ENCODE results near the gene HSPB7.
"Not testable (repeated sequence)": the region's sequence is repeated elsewhere in the genome, so short reads cannot be mapped to it uniquely, and the experiment has no call there.

The HSPB7 gene

GRCh38 chr1:16017461-16018303 lies at the start of gene HSPB7:
TSS of gene HSPB7 (minus strand) at chr1:16018043. CDS start at chr1:16017963, 80 bp downstream.
- in situ Hi-C loops (cut with HindIII; ENCODE audit: low pct_ligation_motif_present, low pct_unique_long_range_greater_than_20kb, low sequenced_read_pairs) = no loop called here
- DNase-seq = no peak

DNA sequence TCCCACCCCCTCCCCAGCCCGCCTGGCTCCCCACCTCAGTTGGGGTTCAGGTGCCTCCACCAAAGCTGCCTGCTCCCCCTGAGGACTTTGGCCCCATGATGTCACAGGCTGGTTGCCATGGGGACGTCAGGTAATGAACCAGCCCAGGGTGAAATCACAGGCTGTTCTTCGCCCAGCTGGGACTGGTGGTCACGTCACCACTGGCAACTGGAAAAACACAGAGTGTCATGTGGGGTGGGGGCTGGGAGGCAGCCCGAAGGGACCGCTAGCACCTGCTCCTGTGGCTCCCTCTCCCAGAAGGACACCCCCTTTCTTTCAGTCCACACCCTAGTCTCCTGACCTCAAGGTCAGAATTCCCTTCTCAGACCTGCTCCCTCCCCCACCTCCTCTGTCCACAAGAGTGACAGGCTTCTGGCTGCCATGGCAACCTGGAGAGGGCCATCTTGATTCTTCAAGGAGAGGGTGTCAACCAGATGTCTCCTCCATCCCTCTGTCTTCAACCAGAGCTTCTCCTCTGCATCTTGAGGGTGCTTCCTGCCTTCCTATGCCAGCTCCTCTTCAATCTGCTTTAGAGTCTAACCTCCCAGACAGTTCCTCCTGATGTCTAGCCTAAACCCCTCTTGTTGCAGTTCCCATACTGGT lies 49.4 kb upstream of the HSPB7 start:
- in situ Hi-C loops (cut with HindIII; ENCODE audit: low pct_ligation_motif_present, low pct_unique_long_range_greater_than_20kb, low sequenced_read_pairs) = no loop called here

DNA sequence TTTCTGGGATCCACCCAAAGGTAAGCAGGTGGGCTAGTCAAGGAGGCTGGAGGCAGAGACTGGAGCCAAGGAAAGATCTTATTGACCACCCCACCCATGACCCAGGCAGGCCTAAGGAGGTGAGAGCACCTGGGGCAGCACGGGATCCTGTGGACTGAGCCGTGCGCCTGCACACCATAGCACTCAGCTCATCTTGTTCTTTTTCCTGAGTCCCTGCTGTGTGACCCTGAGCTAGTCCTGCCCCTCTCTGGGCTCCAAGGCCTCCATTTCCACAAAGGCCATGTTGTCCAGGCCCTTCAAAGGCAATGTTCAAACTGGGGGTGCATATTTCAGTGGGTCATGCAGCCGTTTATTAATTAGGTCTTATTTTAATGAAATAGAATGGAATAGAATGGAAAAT lies 48.4 kb upstream of the HSPB7 start:
- in situ Hi-C loops (cut with HindIII; ENCODE audit: low pct_ligation_motif_present, low pct_unique_long_range_greater_than_20kb, low sequenced_read_pairs) = no loop called here
- no peak for DNase-seq

More for the DNA sequence above, 49.4 kb upstream of the HSPB7 start:
- no peak for DNase-seq

- in situ Hi-C loops (cut with HindIII; ENCODE audit: low pct_ligation_motif_present, low pct_unique_long_range_greater_than_20kb, low sequenced_read_pairs) = no loop called here
- DNase-seq = no peak
These were observed 47.4 kb upstream of the HSPB7 start for GRCh38 chr1:16065269-16065576.

DNA sequence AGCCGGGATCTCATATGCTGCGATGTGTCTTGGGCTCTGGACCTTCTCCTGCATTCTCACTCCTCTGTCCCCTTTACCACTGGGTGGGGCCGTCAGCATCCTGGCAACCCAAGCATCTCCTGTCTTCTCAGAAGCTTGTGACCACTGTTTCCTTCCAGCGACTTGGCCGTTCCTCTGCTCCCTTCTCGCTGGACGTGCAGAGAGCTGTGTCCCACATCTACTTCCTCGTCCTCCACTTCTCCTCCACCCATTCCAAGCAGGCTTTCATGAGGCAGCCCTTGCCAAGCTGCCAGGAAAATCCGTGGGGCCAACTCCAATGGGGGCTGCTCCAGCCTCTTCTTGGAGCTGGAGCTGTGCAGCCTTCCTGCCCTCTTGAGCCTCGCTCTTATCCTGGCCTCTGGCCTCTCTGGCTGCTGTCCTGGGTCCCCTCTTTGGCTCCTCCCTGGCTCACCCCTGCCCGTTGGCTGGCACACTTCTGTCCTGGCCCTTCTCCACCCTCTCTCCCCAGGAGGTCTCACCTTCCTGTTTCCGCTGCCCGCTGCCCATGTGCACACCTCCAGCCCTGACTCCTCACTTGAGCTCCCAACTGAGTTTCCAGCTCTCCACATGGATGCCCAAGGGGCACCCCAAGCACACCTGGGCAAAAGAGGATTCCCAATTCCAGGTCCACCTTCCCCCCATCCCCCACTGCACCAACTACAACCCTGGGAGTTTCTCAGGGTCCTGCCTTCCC lies 46.9 kb upstream of the HSPB7 start:
- in situ Hi-C loops (cut with HindIII; ENCODE audit: low pct_ligation_motif_present, low pct_unique_long_range_greater_than_20kb, low sequenced_read_pairs) = no loop called here
- no peak for DNase-seq

DNA sequence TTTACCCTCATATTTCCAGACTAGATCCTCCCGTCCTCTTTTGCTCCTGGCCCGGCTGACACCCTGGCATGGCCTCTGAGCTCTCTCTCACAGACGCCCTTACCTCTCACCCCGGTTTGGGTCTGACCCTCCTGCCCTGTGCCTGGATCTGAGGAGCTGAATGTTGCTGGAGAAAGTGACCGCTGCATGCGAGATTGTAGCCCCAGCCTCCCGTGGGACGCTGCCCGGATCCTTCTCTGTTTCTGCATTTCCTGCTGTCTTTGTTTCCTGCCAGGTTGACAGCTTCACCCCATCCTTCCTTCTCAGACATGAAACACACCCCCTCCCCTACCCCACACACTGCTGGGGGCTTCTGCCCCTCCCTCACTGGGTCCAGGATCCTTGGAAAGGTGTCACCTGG lies 46.1 kb upstream of the HSPB7 start:
- no peak for DNase-seq
- in situ Hi-C loops (cut with HindIII; ENCODE audit: low pct_ligation_motif_present, low pct_unique_long_range_greater_than_20kb, low sequenced_read_pairs) = no loop called here

DNA sequence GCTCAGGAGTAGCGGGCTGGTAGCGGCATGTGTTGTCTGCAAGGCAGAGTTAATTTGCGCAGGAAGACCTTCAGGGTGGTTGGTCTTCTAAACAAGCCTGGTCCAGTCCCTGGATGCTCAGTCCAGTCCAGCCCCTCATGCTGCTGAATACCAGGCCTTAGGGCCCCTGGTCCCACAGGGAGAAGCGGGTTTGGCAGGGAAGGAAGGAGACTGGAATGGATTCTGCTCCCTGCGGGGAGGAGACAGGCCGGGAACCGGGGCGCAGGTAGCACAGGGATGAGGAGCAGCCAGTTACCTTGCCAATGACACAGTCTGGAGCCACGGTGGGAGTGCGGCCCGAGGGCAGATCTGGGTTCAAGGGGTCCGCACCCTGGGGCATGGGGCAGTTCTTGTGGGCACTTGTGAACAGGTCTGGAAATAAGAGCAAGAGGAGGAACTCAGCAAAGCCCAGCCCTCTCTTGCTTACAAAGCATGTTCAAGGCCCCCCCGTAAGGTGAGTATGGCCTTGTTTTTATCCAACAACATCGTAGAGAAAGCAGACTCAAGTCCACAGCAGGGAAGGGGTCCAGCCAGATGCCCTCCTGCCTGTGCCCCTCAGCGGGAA lies 45.5 kb upstream of the HSPB7 start:
- in situ Hi-C loops (cut with HindIII; ENCODE audit: low pct_ligation_motif_present, low pct_unique_long_range_greater_than_20kb, low sequenced_read_pairs) = no loop called here
- DNase-seq = no peak

DNA sequence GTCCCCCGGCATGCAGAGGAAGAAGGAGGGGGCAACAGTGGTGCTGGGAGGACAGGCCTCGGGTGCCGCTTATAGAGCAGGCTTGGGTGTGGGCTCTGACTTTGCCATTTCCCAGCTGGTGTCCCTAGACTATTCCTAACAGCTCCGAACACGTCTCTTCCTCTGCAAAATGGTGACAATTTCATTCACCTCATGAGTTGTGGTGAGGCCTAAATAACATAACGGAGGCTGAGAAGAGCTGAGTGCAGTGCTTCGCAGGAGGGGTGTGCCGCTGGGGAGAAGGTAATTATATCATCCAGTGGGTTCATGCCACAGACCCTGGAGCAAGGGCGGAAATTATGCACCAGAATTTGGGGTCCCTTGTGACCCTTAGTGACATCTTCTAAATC lies 44.8 kb upstream of the HSPB7 start:
- in situ Hi-C loops (cut with HindIII; ENCODE audit: low pct_ligation_motif_present, low pct_unique_long_range_greater_than_20kb, low sequenced_read_pairs); DNase-seq: not testable (repeated sequence)

DNA sequence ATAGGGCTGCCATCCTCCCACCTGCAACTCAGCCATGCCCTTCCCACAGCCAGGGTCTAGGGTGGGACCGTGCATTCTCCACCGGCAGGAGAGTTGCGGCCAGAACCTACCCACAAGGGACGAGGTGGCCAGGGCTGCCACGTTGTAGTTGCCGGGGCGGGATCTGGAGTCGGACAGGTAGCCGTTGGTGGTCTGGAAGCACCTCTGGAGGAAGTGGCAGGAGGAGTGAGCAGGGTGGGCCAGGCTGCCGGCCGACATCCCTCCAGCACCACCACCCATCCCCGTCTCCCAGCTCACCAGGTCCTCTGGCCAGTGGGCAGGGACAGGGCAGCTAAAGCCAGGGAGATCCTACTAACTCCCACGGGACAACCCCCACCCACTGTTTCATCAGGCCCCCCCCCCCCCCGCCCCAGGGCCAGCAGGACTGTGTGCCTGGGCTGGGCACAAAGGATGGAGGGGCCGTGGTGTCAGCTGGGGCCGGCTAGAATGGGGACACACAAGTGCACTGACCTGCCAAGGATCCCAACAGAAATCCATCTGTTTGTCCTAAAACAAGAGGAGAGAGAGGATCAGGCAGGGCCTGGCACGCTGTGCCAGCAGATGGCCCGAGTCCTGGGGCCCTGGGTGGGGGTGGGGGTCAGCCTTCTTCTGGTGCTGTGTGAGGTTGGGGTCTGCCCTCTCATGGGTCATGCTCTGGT lies 44.3 kb upstream of the HSPB7 start:
- in situ Hi-C loops (cut with HindIII; ENCODE audit: low pct_ligation_motif_present, low pct_unique_long_range_greater_than_20kb, low sequenced_read_pairs); DNase-seq: not testable (repeated sequence)

GRCh38 chr1:16061266-16061665 lies 43.4 kb upstream of the HSPB7 start:
- in situ Hi-C loops (cut with HindIII; ENCODE audit: low pct_ligation_motif_present, low pct_unique_long_range_greater_than_20kb, low sequenced_read_pairs) = no loop called here

GRCh38 chr1:16058394-16059120 lies 40.7 kb upstream of the HSPB7 start:
- in situ Hi-C loops (cut with HindIII; ENCODE audit: low pct_ligation_motif_present, low pct_unique_long_range_greater_than_20kb, low sequenced_read_pairs); DNase-seq: not testable (repeated sequence)

More at GRCh38 chr1:16061266-16061665, 43.4 kb upstream of the HSPB7 start:
- DNase-seq = no peak

GRCh38 chr1:16057314-16057915 lies 39.6 kb upstream of the HSPB7 start:
- in situ Hi-C loops (cut with HindIII; ENCODE audit: low pct_ligation_motif_present, low pct_unique_long_range_greater_than_20kb, low sequenced_read_pairs); DNase-seq: not testable (repeated sequence)

DNA sequence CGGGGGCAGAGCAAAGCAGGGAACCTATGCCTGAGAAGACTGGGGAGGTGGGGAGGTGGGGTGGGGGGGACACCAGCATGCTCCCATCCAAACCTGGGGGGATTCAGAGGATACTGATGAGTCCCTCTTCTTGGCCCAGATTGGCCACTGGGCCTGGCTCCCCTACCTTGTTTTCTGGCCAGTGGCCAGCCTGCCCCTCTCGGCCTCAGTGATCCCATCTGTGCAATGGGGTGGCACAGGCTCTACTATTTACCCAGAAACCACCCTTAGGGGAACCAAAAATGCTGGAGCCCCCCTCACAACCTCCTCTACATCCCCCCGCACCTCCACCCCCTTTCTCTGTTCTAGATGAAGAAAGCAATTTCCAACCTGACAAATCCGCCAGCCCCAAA lies 38.7 kb upstream of the HSPB7 start:
- in situ Hi-C loops (cut with HindIII; ENCODE audit: low pct_ligation_motif_present, low pct_unique_long_range_greater_than_20kb, low sequenced_read_pairs) = not testable (repeated sequence)

DNA sequence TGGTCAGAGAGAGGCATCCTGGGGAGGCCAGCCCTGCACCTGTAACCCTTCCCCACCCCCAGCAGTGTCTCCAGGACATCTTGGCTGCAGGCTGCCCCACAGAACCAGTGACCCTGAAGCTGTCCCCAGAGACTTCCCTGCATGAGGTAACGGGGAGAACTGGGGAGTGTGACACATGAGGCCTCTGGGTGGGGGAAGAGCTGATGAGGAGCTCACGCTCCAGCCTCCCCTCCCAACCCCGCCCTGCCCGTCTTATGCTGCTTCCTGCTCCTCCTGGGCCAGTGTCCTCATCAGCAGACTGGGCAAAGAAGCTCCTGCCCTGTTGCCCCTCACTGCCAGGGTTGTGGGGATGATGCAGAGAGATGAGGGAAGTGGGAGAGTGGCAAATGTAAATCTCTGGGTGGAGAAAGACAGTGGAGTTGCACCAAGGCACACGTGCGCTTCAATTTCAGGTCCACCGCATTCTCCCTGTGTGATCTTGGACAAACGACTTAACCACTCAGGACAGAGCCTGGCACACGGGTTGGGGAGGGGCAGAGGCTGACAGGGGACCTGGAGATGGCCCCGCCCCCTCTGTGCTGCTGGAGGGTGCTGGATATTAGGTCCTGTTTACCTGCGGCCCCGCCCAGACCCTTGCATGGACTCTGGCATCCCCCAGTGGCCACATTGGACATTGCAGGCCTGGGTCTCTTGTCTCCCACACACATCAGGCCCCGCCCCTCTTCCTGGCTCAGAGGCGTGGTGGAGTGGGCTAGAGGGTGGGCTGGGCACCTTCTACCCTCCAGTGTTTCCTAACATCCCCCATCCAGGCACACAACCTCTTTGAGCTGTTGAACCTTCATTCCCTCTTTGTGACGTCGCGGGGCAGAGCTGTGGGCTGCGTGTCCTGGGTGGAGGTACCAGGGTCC lies 38.0 kb upstream of the HSPB7 start:
- in situ Hi-C loops (cut with HindIII; ENCODE audit: low pct_ligation_motif_present, low pct_unique_long_range_greater_than_20kb, low sequenced_read_pairs) = no loop called here
- peak; percentile 82 for DNase-seq

More for the DNA sequence above, 38.7 kb upstream of the HSPB7 start:
- not testable (repeated sequence) for DNase-seq

DNA sequence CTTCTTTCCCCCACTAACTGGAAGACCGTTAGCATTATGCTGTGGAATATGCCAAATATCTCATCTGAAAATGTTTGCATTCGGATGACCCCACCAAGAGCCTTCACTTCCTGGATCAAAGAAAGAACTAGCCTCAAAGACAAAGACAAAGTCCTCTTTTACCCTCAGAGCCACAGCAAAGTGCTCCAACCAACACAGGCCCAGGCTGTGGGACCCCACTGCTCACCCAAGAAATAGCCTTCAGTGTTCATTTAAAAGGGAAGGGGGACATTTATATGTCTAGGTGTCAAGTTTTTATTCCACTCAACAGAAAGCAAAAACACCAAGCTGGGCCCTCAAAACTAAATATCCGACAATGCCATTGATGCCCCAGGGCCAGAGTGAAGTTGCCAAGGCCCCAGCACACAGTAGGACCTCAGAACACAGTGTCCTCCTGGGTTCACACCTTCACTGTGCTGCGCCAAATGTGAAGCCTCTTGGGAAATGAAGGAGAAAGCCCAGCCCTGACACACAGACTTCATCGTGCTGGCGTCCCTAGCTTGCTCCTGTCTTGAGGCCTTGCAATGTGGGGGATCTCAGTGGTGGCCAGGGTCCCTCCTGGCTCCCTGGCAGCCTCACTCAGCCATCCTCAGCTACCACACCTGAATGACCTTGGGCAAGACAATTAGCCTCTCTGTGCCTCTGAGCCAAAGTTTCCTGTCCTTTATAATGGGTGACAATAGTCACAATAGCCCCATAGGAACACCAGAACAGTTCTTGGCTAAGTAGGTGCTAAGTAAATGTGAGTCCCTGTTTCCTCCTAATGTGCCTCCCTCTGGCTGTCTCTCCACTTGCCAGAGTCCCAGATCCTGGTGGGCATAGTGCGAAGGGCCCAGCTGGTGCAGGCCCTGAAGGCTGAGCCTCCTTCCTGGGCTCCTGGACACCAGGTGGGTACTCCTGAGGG lies 37.0 kb upstream of the HSPB7 start:
- in situ Hi-C loops (cut with HindIII; ENCODE audit: low pct_ligation_motif_present, low pct_unique_long_range_greater_than_20kb, low sequenced_read_pairs) = no loop called here
- DNase-seq = no peak

Measured in ACHN (cell line).